Upper lobe of left lung (tissue), 4 donors: ENCODE results near the gene MYH9.

ENCODE experiments used
- EP300 ChIP-seq, 4 donors: sonication (generic); formaldehyde crosslinking; IDR thresholded peaks; one replicate each; pipeline ENCODE4 v1.5.1; 2017; ENCODE audit warnings: antibody characterized with exemption in 4 of 4, control low read depth in 2 of 4
- POLR2A ChIP-seq, 4 donors: fragments of 450-650 bp; IDR thresholded peaks; one replicate each; pipeline ENCODE4 v1.5.1; 2016 to 2017; ENCODE audit warnings: antibody characterized with exemption in 4 of 4, mild to moderate bottlenecking in 2 of 4
- POLR2AphosphoS5 ChIP-seq, 2 donors: sonication (generic); formaldehyde crosslinking; IDR thresholded peaks; one replicate each; pipeline ENCODE4 v1.5.1; 2017; ENCODE audit warnings: antibody characterized with exemption in 2 of 2
- TF ChIP-seq, protein P1 (sequence below), 6 experiments: fragments of 450-650 bp in 4 of 6; fragments of 200-600 bp in 2 of 6; sonication (generic) in 2 of 6; IDR thresholded peaks; one replicate each; pipeline ENCODE4 v1.5.1; 2016 to 2019; ENCODE audit warnings: antibody characterized with exemption in 6 of 6

DNA sequence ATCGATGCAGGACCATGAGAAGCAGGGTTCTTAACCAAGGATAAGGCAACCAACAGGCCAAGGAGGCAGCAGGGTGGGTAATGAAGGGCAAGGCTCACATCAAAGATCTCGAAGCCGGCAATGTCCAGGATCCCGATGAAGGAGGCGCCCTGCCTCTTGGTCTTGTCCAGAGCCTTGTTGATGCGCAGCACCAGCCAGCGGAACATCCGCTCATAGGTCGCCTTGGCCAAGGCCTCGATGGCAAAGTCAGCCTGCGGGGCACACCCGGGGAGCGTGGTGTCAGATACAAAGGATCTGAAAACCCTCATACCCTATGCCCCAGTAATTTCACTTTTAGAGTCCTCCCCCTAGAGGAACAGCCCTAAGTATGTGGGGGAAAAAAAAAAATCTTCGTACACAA lies 71.3 kb downstream of the MYH9 start:
- TF ChIP-seq, protein P1, sequence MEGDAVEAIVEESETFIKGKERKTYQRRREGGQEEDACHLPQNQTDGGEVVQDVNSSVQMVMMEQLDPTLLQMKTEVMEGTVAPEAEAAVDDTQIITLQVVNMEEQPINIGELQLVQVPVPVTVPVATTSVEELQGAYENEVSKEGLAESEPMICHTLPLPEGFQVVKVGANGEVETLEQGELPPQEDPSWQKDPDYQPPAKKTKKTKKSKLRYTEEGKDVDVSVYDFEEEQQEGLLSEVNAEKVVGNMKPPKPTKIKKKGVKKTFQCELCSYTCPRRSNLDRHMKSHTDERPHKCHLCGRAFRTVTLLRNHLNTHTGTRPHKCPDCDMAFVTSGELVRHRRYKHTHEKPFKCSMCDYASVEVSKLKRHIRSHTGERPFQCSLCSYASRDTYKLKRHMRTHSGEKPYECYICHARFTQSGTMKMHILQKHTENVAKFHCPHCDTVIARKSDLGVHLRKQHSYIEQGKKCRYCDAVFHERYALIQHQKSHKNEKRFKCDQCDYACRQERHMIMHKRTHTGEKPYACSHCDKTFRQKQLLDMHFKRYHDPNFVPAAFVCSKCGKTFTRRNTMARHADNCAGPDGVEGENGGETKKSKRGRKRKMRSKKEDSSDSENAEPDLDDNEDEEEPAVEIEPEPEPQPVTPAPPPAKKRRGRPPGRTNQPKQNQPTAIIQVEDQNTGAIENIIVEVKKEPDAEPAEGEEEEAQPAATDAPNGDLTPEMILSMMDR (IDR thresholded peaks at IDR 0.05): no peak
- TF ChIP-seq POLR2A (IDR thresholded peaks at IDR 0.05): no peak
- TF ChIP-seq POLR2AphosphoS5 (IDR thresholded peaks at IDR 0.05): no peak
- no peak for TF ChIP-seq EP300 (IDR thresholded peaks at IDR 0.05)
